A204.1 (cell line): ENCODE data around the gene SERPINB1.
"Not testable (repeated sequence)": the region's sequence is repeated elsewhere in the genome, so short reads cannot be mapped to it uniquely, and the experiment has no call there.

Experiments
- FAIRE-seq: peaks from 2 replicates; lab custom pipeline; 2012; peaks lifted over from hg19 to GRCh38; lab: Jason Lieb, UNC

Gene SERPINB1

GRCh38 chr6:2841264-2842138 lies at the start of gene SERPINB1:
SERPINB1 (minus strand) TSS chr6:2841863; CDS start chr6:2840586, 1,277 bp downstream.
- FAIRE-seq, result no peak

- no peak for FAIRE-seq
Observed at GRCh38 chr6:2890976-2891767, 49.5 kb upstream of the SERPINB1 start.

GRCh38 chr6:2885967-2886735 lies 44.5 kb upstream of the SERPINB1 start:
- no peak for FAIRE-seq

GRCh38 chr6:2884804-2885203 lies 43.1 kb upstream of the SERPINB1 start:
- no peak for FAIRE-seq

GRCh38 chr6:2883673-2884072 lies 42.0 kb upstream of the SERPINB1 start:
- no peak for FAIRE-seq

- FAIRE-seq, result no peak
Observed at GRCh38 chr6:2881423-2881822, 39.8 kb upstream of the SERPINB1 start.

- not testable (repeated sequence) for FAIRE-seq
Observed at GRCh38 chr6:2880156-2880555, 38.5 kb upstream of the SERPINB1 start.

- FAIRE-seq, result no peak
Observed at GRCh38 chr6:2877960-2878359, 36.3 kb upstream of the SERPINB1 start.

GRCh38 chr6:2877057-2877882 lies 35.6 kb upstream of the SERPINB1 start:
- no peak for FAIRE-seq

GRCh38 chr6:2876210-2877056 lies 34.8 kb upstream of the SERPINB1 start:
- no peak for FAIRE-seq

GRCh38 chr6:2875359-2876191 lies 33.9 kb upstream of the SERPINB1 start:
- no peak for FAIRE-seq

- no peak for FAIRE-seq
Observed at GRCh38 chr6:2873643-2874042, 32.0 kb upstream of the SERPINB1 start.

GRCh38 chr6:2872423-2873358 lies 31.0 kb upstream of the SERPINB1 start:
- FAIRE-seq, result no peak

- no peak for FAIRE-seq
Observed at GRCh38 chr6:2871953-2872352, 30.3 kb upstream of the SERPINB1 start.

GRCh38 chr6:2871102-2871501 lies 29.4 kb upstream of the SERPINB1 start:
- no peak for FAIRE-seq

- FAIRE-seq, result no peak
Observed at GRCh38 chr6:2870046-2870636, 28.5 kb upstream of the SERPINB1 start.

GRCh38 chr6:2868637-2869036 lies 27.0 kb upstream of the SERPINB1 start:
- no peak for FAIRE-seq

- no peak for FAIRE-seq
Observed at GRCh38 chr6:2866171-2866846, 24.6 kb upstream of the SERPINB1 start.
